Panc1 (cell line): ENCODE measurements around the gene DZIP3. TPM values are rescaled to one million over a fixed set of nuclear protein-coding genes. Genes with fewer than 3 reads are reported as not detected.

ENCODE experiments used
- ATAC-seq: fragments of 200-7000 bp; cut with Tn5 transposase; 2 replicates; pipeline ENCODE4 v1.9.1; 2020; ENCODE audit warnings: mild to moderate bottlenecking, moderate library complexity
- BruUV-seq: library from RNA; stranded (reverse); fragments of 400-500 nt; replicated peaks from 2 replicates; lab custom pipeline; 2021; lab: Mats Ljungman, UMichigan
- CTCF ChIA-PET: fragments of 300-600 bp; sonication (Branson Sonifier 250); formaldehyde crosslinking; loops from one replicate; lab custom pipeline; 2022; ENCODE audit warnings: antibody characterized with exemption; lab: Charles Lee
- POLR2A ChIA-PET: fragments of 300-600 bp; sonication (Branson Sonifier 250); formaldehyde crosslinking; loops from one replicate; lab custom pipeline; 2022; ENCODE audit warnings: antibody characterized with exemption; lab: Charles Lee
- DNase-seq: peaks from one replicate; pipeline ENCODE4 v3.0.0-alpha.2; 2010; ENCODE audit warnings: low read depth, low spot score
- H3K27ac ChIP-seq: 2 replicates; pipeline ENCODE4 v1.5.1; 2011; ENCODE audit warnings: mild to moderate bottlenecking, low read length, inconsistent platforms
- H3K27me3 ChIP-seq: fragments of 200-500 bp; sonication (Bioruptor generic); 2 replicates; pipeline ENCODE4 v1.6.0; 2014; ENCODE audit warnings: low read length, inconsistent platforms; ENCODE audit not compliant: control insufficient read depth, insufficient read depth
- H3K36me3 ChIP-seq: fragments of 200-500 bp; sonication (Bioruptor generic); 2 replicates; pipeline ENCODE4 v1.5.1; 2014; ENCODE audit warnings: inconsistent platforms, mild to moderate bottlenecking, low read length, moderate library complexity; ENCODE audit not compliant: control insufficient read depth, insufficient read depth
- H3K4me1 ChIP-seq: 2 replicates; pipeline ENCODE4 v1.5.1; 2011; ENCODE audit warnings: inconsistent platforms, mild to moderate bottlenecking, low read length, moderate library complexity; ENCODE audit not compliant: control insufficient read depth, insufficient read depth
- H3K4me3 ChIP-seq, 2 experiments: 2 replicates each; pipeline ENCODE4 v1.5.1; 2011 to 2012; ENCODE audit warnings: low read depth in 2 of 2, low read length in 2 of 2, mild to moderate bottlenecking in 2 of 2, inconsistent platforms in 1 of 2, moderate library complexity in 1 of 2
- H3K9me3 ChIP-seq: fragments of 200-500 bp; sonication (Bioruptor generic); 2 replicates; pipeline ENCODE4 v1.5.1; 2014; ENCODE audit warnings: low read depth, mild to moderate bottlenecking, inconsistent platforms, low read length, moderate library complexity; ENCODE audit not compliant: control insufficient read depth, insufficient read depth
- POLR2AphosphoS5 ChIP-seq: IDR thresholded peaks from 2 replicates; pipeline ENCODE4 v1.6.1; 2012; ENCODE audit warnings: mild to moderate bottlenecking, low read depth, low read length, moderate library complexity
- SIN3A ChIP-seq: IDR thresholded peaks from 2 replicates; pipeline ENCODE4 v1.6.1; 2012; ENCODE audit warnings: low read depth, mild to moderate bottlenecking, low read length, moderate library complexity, borderline replicate concordance; ENCODE audit not compliant: insufficient read depth
- TCF7L2 ChIP-seq: IDR thresholded peaks from 2 replicates; pipeline ENCODE4 v1.6.1; 2011; ENCODE audit warnings: mild to moderate bottlenecking, low read depth, low read length, inconsistent platforms
- in situ Hi-C: cut with HindIII; loops from 2 replicates; pipeline ENCODE4 v1.10.0; 2016; ENCODE audit warnings: low sequenced_read_pairs, low pct_unique_long_range_greater_than_20kb
- intact Hi-C: fragments of 100-400 bp; cut with micrococcal nuclease; formaldehyde crosslinking; loops from one replicate; pipeline ENCODE4 v1.10.0; 2022; ENCODE audit not compliant: unreplicated experiment
- total RNA-seq: library from RNA; stranded (reverse); gene quantifications from one replicate; pipeline ENCODE4 v1.2.1, GENCODE V29; 2021; ENCODE audit not compliant: unreplicated experiment
- TF ChIP-seq, protein P1 (sequence below), 2 experiments: IDR thresholded peaks; 2 replicates each; pipeline ENCODE4 v1.6.1; 2011 to 2012; ENCODE audit warnings: low read depth in 2 of 2, control low read depth in 1 of 2, low read length in 1 of 2, mild to moderate bottlenecking in 1 of 2, moderate library complexity in 1 of 2; ENCODE audit not compliant: insufficient read depth in 1 of 2
- TF ChIP-seq, protein P2 (sequence below): fragments of 450-650 bp; IDR thresholded peaks from 2 replicates; pipeline ENCODE4 v1.5.1; 2017; ENCODE audit warnings: mild to moderate bottlenecking

DZIP3 gene
- total RNA-seq, 1 experiment from 2014 or later = 30.9 TPM

DNA sequence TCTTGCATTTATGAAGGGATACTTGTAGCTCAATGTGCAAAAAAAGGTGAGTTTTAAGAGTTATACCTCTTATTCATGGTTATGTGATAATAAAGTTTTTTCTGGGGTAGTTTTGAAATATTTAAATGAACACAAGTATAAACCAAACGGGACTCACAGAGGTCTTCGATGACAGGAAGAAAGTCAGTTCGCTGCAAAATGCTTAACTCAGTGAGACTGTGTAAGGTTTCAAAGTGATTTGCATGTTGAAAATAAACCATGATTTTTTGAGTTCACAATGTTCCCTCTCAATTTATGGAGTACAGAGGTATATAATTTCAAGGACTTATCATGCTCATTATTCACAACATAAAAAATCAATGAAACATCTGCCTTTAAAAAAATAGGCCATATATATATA is 42.8 kb upstream of the DZIP3 start:
- in situ Hi-C loops = no loop called here
- ChIA-PET POLR2A (interaction anchor here (0.7 kb wide), 1 partner anchor 228 kb away, joined by 3 read pairs; no protein-coding TSS in a partner anchor), CTCF (no interaction called here)
- no peaks in the 10 kb centered on the region for H3K27me3 ChIP-seq
- TF ChIP-seq, protein P1, sequence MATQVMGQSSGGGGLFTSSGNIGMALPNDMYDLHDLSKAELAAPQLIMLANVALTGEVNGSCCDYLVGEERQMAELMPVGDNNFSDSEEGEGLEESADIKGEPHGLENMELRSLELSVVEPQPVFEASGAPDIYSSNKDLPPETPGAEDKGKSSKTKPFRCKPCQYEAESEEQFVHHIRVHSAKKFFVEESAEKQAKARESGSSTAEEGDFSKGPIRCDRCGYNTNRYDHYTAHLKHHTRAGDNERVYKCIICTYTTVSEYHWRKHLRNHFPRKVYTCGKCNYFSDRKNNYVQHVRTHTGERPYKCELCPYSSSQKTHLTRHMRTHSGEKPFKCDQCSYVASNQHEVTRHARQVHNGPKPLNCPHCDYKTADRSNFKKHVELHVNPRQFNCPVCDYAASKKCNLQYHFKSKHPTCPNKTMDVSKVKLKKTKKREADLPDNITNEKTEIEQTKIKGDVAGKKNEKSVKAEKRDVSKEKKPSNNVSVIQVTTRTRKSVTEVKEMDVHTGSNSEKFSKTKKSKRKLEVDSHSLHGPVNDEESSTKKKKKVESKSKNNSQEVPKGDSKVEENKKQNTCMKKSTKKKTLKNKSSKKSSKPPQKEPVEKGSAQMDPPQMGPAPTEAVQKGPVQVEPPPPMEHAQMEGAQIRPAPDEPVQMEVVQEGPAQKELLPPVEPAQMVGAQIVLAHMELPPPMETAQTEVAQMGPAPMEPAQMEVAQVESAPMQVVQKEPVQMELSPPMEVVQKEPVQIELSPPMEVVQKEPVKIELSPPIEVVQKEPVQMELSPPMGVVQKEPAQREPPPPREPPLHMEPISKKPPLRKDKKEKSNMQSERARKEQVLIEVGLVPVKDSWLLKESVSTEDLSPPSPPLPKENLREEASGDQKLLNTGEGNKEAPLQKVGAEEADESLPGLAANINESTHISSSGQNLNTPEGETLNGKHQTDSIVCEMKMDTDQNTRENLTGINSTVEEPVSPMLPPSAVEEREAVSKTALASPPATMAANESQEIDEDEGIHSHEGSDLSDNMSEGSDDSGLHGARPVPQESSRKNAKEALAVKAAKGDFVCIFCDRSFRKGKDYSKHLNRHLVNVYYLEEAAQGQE (IDR thresholded peaks at IDR 0.05; ENCODE audit: insufficient read depth in 1 of 2, low read depth in 2 of 2, low read length in 1 of 2) = no peak
- TF ChIP-seq TCF7L2 = no peak
- TF ChIP-seq, protein P2, sequence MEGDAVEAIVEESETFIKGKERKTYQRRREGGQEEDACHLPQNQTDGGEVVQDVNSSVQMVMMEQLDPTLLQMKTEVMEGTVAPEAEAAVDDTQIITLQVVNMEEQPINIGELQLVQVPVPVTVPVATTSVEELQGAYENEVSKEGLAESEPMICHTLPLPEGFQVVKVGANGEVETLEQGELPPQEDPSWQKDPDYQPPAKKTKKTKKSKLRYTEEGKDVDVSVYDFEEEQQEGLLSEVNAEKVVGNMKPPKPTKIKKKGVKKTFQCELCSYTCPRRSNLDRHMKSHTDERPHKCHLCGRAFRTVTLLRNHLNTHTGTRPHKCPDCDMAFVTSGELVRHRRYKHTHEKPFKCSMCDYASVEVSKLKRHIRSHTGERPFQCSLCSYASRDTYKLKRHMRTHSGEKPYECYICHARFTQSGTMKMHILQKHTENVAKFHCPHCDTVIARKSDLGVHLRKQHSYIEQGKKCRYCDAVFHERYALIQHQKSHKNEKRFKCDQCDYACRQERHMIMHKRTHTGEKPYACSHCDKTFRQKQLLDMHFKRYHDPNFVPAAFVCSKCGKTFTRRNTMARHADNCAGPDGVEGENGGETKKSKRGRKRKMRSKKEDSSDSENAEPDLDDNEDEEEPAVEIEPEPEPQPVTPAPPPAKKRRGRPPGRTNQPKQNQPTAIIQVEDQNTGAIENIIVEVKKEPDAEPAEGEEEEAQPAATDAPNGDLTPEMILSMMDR = no peak
- no peak for TF ChIP-seq POLR2AphosphoS5
- TF ChIP-seq SIN3A = no peak
- H3K4me3 ChIP-seq = no peak overlapping the region
- ATAC-seq = no peak
- H3K4me1 ChIP-seq = no peaks in the 10 kb centered on the region
- no peak for DNase-seq
- H3K27ac ChIP-seq = no peak overlapping the region
- peaks cover 35% of the 10 kb centered on the region for H3K36me3 ChIP-seq
- intact Hi-C loops = no loop called here
- no TSS peak for BruUV-seq
- H3K9me3 ChIP-seq = no peaks in the 10 kb centered on the region

DNA sequence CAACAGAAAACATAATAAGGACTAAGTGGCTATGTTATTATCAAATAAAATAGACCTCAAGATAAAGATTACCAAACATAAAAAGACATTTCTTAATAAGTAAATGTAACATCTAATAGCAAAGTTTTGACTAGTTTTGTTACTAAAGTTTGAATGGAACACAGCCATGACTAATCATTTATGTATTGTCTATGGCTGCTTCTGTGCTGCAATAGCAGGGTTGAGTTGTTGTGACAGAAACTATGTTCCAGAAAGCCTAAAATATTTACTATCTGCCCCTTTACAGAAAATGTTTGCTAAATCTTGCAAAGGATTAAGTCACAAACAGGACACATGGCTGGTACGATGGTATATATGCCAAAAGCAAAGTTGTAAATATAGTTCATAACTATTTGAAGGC is 41.2 kb upstream of the DZIP3 start:
- ChIA-PET POLR2A (no interaction called here), CTCF (no interaction called here)
- H3K9me3 ChIP-seq = no peaks in the 10 kb centered on the region
- H3K27me3 ChIP-seq = no peaks in the 10 kb centered on the region
- intact Hi-C loops = no loop called here
- no peak overlapping the region for H3K4me3 ChIP-seq
- H3K27ac ChIP-seq = no peak overlapping the region
- BruUV-seq = no TSS peak
- H3K4me1 ChIP-seq = no peaks in the 10 kb centered on the region
- H3K36me3 ChIP-seq = peaks cover 45% of the 10 kb centered on the region
- TF ChIP-seq, protein P2 = no peak
- TF ChIP-seq, protein P1 (IDR thresholded peaks at IDR 0.05; ENCODE audit: insufficient read depth in 1 of 2, low read depth in 2 of 2, low read length in 1 of 2) = no peak
- TF ChIP-seq POLR2AphosphoS5 (no peak), SIN3A (no peak), TCF7L2 (no peak)
- in situ Hi-C loops = no loop called here
- ATAC-seq = no peak
- no peak for DNase-seq
